H1 (cell line): ENCODE data around the gene GPRIN3. TPM values are rescaled to one million over a fixed set of nuclear protein-coding genes. Genes with fewer than 3 reads are reported as not detected.

ENCODE experiments used
- CTCF ChIA-PET: fragments of 300-600 bp; sonication (Branson Sonifier 250); formaldehyde crosslinking; loops from one replicate; lab custom pipeline; 2021; ENCODE audit not compliant: partially characterized antibody; lab: Charles Lee
- POLR2A ChIA-PET: fragments of 300-600 bp; sonication (Branson Sonifier 250); formaldehyde crosslinking; loops from one replicate; lab custom pipeline; 2021; ENCODE audit warnings: inconsistent platforms; ENCODE audit not compliant: partially characterized antibody; lab: Charles Lee
- DNase-seq, 2 experiments: peaks; one replicate each; pipeline versions ENCODE4 v3.0.0 to v3.0.0-alpha.2; 2010 to 2022; ENCODE audit warnings: low spot score in 2 of 2, low read depth in 1 of 2, mixed read lengths in 1 of 2
- FAIRE-seq: peaks from 2 replicates; lab custom pipeline; 2011; peaks lifted over from hg19 to GRCh38; lab: Jason Lieb, UNC
- H2AFZ ChIP-seq: 2 replicates; pipeline ENCODE4 v1.8.1; 2012; ENCODE audit warnings: low read length, inconsistent platforms
- H2AK5ac ChIP-seq: 2 replicates; pipeline ENCODE4 v1.6.1; 2013; ENCODE audit warnings: low read depth, low read length
- H2BK120ac ChIP-seq: replicated peaks from 2 replicates; pipeline ENCODE3; 2013; ENCODE audit warnings: low read depth, low read length, inconsistent platforms
- H2BK12ac ChIP-seq: 2 replicates; pipeline ENCODE4 v1.6.1; 2013; ENCODE audit warnings: low read depth, low read length
- H2BK15ac ChIP-seq: 2 replicates; pipeline ENCODE4 v1.6.1; 2013; ENCODE audit warnings: low read length
- H2BK20ac ChIP-seq: 2 replicates; pipeline ENCODE4 v1.6.1; 2013; ENCODE audit warnings: low read length
- H2BK5ac ChIP-seq: 2 replicates; pipeline ENCODE4 v1.6.1; 2013; ENCODE audit warnings: low read depth, low read length
- H3K14ac ChIP-seq: 2 replicates; pipeline ENCODE4 v1.6.1; 2013; ENCODE audit warnings: inconsistent platforms; ENCODE audit not compliant: insufficient read length
- H3K18ac ChIP-seq: 2 replicates; pipeline ENCODE4 v1.6.1; 2013; ENCODE audit warnings: low read length; ENCODE audit errors: extremely low read depth
- H3K23ac ChIP-seq: 2 replicates; pipeline ENCODE4 v1.6.1; 2013; ENCODE audit warnings: inconsistent platforms; ENCODE audit not compliant: insufficient read length
- H3K23me2 ChIP-seq: 2 replicates; pipeline ENCODE4 v1.6.1; 2013; ENCODE audit warnings: low read depth, low read length
- H3K27ac ChIP-seq: 2 replicates; pipeline ENCODE4 v1.6.1; 2011; ENCODE audit warnings: low read depth, low read length, inconsistent platforms
- H3K27me3 ChIP-seq, 4 experiments: replicated peaks in 1 of 4; 1 replicate in 1 of 4; 2 replicates in 3 of 4; pipeline versions ENCODE4 v1.6.1 to v1.8.1; 2011 to 2013; ENCODE audit warnings: low read length in 3 of 4, mild to moderate bottlenecking in 3 of 4, inconsistent platforms in 2 of 4, mixed read lengths in 2 of 4, moderate library complexity in 1 of 4; ENCODE audit not compliant: control insufficient read depth in 3 of 4, insufficient read depth in 3 of 4; ENCODE audit errors: extremely low read depth in 1 of 4
- H3K36me3 ChIP-seq, 4 experiments: 2 replicates each; pipeline versions ENCODE4 v1.6.1 to v1.8.1; 2011 to 2013; ENCODE audit warnings: mild to moderate bottlenecking in 4 of 4, low read length in 3 of 4, moderate library complexity in 2 of 4, control low read depth in 1 of 4, inconsistent platforms in 1 of 4; ENCODE audit not compliant: insufficient read depth in 4 of 4, control insufficient read depth in 2 of 4
- H3K4ac ChIP-seq: replicated peaks from 2 replicates; pipeline ENCODE3; 2013; ENCODE audit warnings: low read length, low read depth, mixed read lengths, inconsistent platforms; ENCODE audit not compliant: insufficient read length
- H3K4me1 ChIP-seq, 4 experiments: replicated peaks in 1 of 4; 1 replicate in 1 of 4; 2 replicates in 3 of 4; pipeline versions ENCODE4 v1.6.1 to v1.8.1; 2011 to 2013; ENCODE audit warnings: low read length in 3 of 4, inconsistent platforms in 2 of 4, mixed read lengths in 1 of 4; ENCODE audit not compliant: insufficient read depth in 4 of 4, control insufficient read depth in 3 of 4
- H3K4me2 ChIP-seq, 2 experiments: 2 replicates each; pipeline versions ENCODE4 v1.6.1 to v1.8.1; 2011 to 2013; ENCODE audit warnings: low read depth in 2 of 2, low read length in 2 of 2, control low read depth in 1 of 2, inconsistent platforms in 1 of 2, mild to moderate bottlenecking in 1 of 2; ENCODE audit not compliant: insufficient read depth in 1 of 2
- H3K4me3 ChIP-seq, 4 experiments: fragments of 200-600, 300-600 bp in 1 of 4; sonication (generic), shearing (Covaris generic), sonication (Bioruptor Twin) in 1 of 4; 2 replicates each; pipeline versions ENCODE4 v1.5.1 to v1.8.1; 2011 to 2016; ENCODE audit warnings: low read length in 4 of 4, low read depth in 3 of 4, control low read depth in 2 of 4, inconsistent platforms in 2 of 4, mild to moderate bottlenecking in 2 of 4, mixed read lengths in 1 of 4, moderate library complexity in 1 of 4; ENCODE audit not compliant: insufficient read depth in 2 of 4; ENCODE audit errors: extremely low read depth in 1 of 4
- H3K56ac ChIP-seq: replicated peaks from 2 replicates; pipeline ENCODE3; 2013; ENCODE audit warnings: low read depth, mild to moderate bottlenecking, mixed read lengths, low read length, inconsistent platforms; ENCODE audit not compliant: insufficient read length
- H3K79me1 ChIP-seq: 2 replicates; pipeline ENCODE4 v1.6.1; 2013; ENCODE audit warnings: low read depth, low read length, control low read depth
- H3K79me2 ChIP-seq, 2 experiments: 2 replicates each; pipeline versions ENCODE4 v1.6.1 to v1.8.1; 2012 to 2013; ENCODE audit warnings: low read length in 2 of 2, mild to moderate bottlenecking in 2 of 2, inconsistent platforms in 1 of 2; ENCODE audit not compliant: insufficient read depth in 2 of 2, control insufficient read depth in 1 of 2
- H3K9ac ChIP-seq, 4 experiments: replicated peaks in 1 of 4; 1 replicate in 1 of 4; 2 replicates in 3 of 4; pipeline versions ENCODE4 v1.6.1 to v1.8.1; 2011 to 2013; ENCODE audit warnings: low read depth in 3 of 4, low read length in 3 of 4, control low read depth in 2 of 4, mild to moderate bottlenecking in 2 of 4, moderate library complexity in 2 of 4, inconsistent platforms in 1 of 4; ENCODE audit errors: extremely low read depth in 1 of 4
- H3K9me3 ChIP-seq, 2 experiments: 2 replicates each; pipeline versions ENCODE4 v1.6.1 to v1.8.1; 2012 to 2013; ENCODE audit warnings: mild to moderate bottlenecking in 2 of 2, moderate library complexity in 2 of 2, control low read depth in 1 of 2, inconsistent platforms in 1 of 2, low read depth in 1 of 2, low read length in 1 of 2, mixed read lengths in 1 of 2; ENCODE audit not compliant: insufficient read depth in 2 of 2
- H4K20me1 ChIP-seq, 2 experiments: replicated peaks in 1 of 2; 2 replicates each; pipeline versions ENCODE3 to v1.8.1; 2011 to 2013; ENCODE audit warnings: inconsistent platforms in 2 of 2, low read length in 2 of 2, mild to moderate bottlenecking in 1 of 2; ENCODE audit not compliant: insufficient read depth in 2 of 2, control insufficient read depth in 1 of 2
- H4K5ac ChIP-seq: 2 replicates; pipeline ENCODE4 v1.6.1; 2013; ENCODE audit warnings: low read length, low read depth, mixed read lengths, inconsistent platforms; ENCODE audit not compliant: insufficient read length
- H4K8ac ChIP-seq: 2 replicates; pipeline ENCODE4 v1.8.0; 2013; ENCODE audit warnings: mild to moderate bottlenecking, moderate library complexity, low read length, inconsistent platforms; ENCODE audit not compliant: insufficient read depth; ENCODE audit errors: extremely low read depth
- H4K91ac ChIP-seq: replicated peaks from 2 replicates; pipeline ENCODE3; 2013; ENCODE audit warnings: low read length, mixed read lengths, inconsistent platforms; ENCODE audit not compliant: insufficient read length
- HDAC6 ChIP-seq: IDR thresholded peaks from one replicate; pipeline ENCODE4 v1.7.1; 2012; ENCODE audit warnings: low read depth, mild to moderate bottlenecking, inconsistent platforms, low read length, moderate library complexity
- SUZ12 ChIP-seq: fragments of 200-600 bp; sonication (generic); IDR thresholded peaks from 2 replicates; pipeline ENCODE4 v1.6.1; 2012; ENCODE audit warnings: mild to moderate bottlenecking, inconsistent platforms, low read length, moderate library complexity, mixed read lengths
- WGBS, 2 experiments: shearing (Covaris generic) in 1 of 2; methylation state at CpG; one replicate each; pipeline versions ENCODE4 v1.1.6 to v1.1.7; 2013 to 2015; ENCODE audit warnings: low lambda C conversion rate in 2 of 2, mixed read lengths in 2 of 2, inconsistent platforms in 1 of 2, low coverage in 1 of 2, missing lambda C conversion rate in 1 of 2; ENCODE audit not compliant: insufficient replicate concordance in 2 of 2, insufficient coverage in 1 of 2, insufficient read length in 1 of 2; ENCODE audit errors: extremely low coverage in 1 of 2, missing lambda C conversion rate in 1 of 2; 5-methylcytosine and 5-hydroxymethylcytosine counted together
- polyA plus RNA-seq, 7 experiments: library from polyadenylated mRNA; depleted of rRNA in 3 of 7; stranded (reverse) in 5 of 7; unstranded in 2 of 7; fragments of >200 nt in 5 of 7; fragments of 200-250 nt in 2 of 7; gene quantifications; 1 replicate in 5 of 7; 2 replicates in 1 of 7; 4 replicates in 1 of 7; pipeline versions ENCODE4 v1.2.1 to v1.2.3, GENCODE V29; 2011 to 2013; ENCODE audit warnings: missing spikeins in 2 of 7, mixed read lengths in 2 of 7
- total RNA-seq: library from RNA; stranded (reverse); fragmentation: NEBNext Ultra II Directional; extraction: Animal tissue kit (Norgen Biotek cat#: 25700); gene quantifications from 2 replicates; pipeline ENCODE4 v1.2.1, GENCODE V29; 2021

GPRIN3 gene
- total and polyA plus RNA-seq, 2 of the 8 experiments (the other 6 are each of a cell fraction or from before 2014, with no cell fraction given), result 0.17 to 1.4 TPM

DNA sequence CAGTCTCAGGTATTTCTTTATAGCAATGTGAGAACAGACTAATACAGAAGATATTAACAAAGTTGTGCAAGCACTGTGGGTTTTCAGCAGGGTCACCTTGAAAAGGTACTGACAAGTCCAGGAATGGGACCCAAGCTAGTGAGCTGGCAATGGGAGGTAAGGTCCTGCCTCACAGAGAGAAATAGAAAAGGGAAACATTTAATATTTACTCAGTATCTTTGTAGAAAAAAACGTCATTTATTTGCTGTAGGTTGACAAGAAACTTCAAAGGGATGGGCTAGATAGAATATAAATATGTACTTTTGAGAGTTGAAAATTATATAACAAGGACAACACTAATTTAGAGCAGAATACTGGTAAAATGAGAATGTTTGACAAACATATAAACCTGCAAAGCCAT lies 89.0 kb downstream of the GPRIN3 start:
- FAIRE-seq (no peak), DNase-seq (no peak)
- Histone ChIP-seq H3K23me2 (no peaks in the 10 kb centered on the region), H4K91ac (no peak overlapping the region), H3K4me1 (no peaks in the 10 kb centered on the region), H3K4me3 (no peak overlapping the region), H3K27me3 (no peaks in the 10 kb centered on the region), H3K9me3 (no peaks in the 10 kb centered on the region), H2BK15ac (no peak overlapping the region), H3K79me1 (no peaks in the 10 kb centered on the region), H2AFZ (no peak overlapping the region), H2BK20ac (no peak overlapping the region), H2BK120ac (no peak overlapping the region), H2BK5ac (no peak overlapping the region), H4K5ac (no peak overlapping the region), H2BK12ac (no peak overlapping the region), H3K27ac (no peak overlapping the region), H3K9ac (no peak overlapping the region), H3K4me2 (no peak overlapping the region), H3K4ac (no peak overlapping the region), H3K23ac (no peak overlapping the region), H3K14ac (no peak overlapping the region), H4K20me1 (no peaks in the 10 kb centered on the region), H4K8ac (no peak overlapping the region), H3K79me2 (no peaks in the 10 kb centered on the region), H3K56ac (no peak overlapping the region), H3K18ac (no peak overlapping the region), H3K36me3 (no peaks in the 10 kb centered on the region), H2AK5ac (no peak overlapping the region)
- ChIA-PET CTCF (interaction anchor here (4.8 kb wide), 1 partner anchor 8 kb away, joined by 35 read pairs; no protein-coding TSS in a partner anchor), POLR2A (no interaction called here)
- WGBS, 2 experiments, result 81% methylated on average over 1 of the region's 1 CpG; no CpG with 5 or more reads in 1 of the 2 experiments
- TF ChIP-seq HDAC6, result no peak
- TF ChIP-seq SUZ12, result no peak
